ENCODE results near the gene NAXE.

DNA sequence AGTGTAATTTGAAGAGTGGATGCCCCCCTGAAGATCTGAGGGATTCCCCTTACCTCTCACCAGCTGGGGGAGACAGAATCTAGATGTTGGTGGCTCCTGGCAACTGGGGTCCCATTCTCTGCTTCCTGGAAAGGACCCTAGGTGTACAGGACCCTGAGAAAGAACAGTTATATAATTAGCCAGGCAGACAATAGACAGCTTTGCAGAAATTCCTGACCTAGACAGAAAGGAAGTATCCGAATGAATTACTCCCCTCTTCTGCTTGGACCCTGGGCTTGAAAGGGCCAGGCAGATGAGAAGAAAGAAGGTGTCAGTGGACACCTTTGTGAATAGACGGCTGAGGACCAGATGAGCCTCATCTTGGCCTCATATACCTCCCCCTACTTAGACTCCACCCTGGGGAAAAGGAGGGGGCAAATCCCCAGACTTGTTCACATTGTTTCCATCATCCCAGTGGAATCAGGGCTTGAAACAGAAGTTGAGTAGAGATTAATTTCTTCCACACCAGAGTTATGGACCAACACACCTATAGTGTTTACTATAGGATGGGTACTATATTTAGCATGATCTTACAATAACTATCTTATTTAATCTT is 17.4 kb upstream of the NAXE start:
- TF ChIP-seq FOXM1 (IDR thresholded peaks at IDR 0.05; ENCODE audit: borderline replicate concordance, low read depth) (no peak), RAD21 (IDR thresholded peaks at IDR 0.05; ENCODE audit: low read depth) (no peak), TAF1 (IDR thresholded peaks at IDR 0.05; ENCODE audit: low read depth) (no peak), YY1 (IDR thresholded peaks at IDR 0.05; ENCODE audit: low read depth) (no peak), TCF12 (IDR thresholded peaks at IDR 0.05; ENCODE audit: low read depth) (no peak), EP300 (IDR thresholded peaks at IDR 0.05; ENCODE audit: borderline replicate concordance) (no peak), TEAD4 (IDR thresholded peaks at IDR 0.05) (no peak), ZBTB7A (IDR thresholded peaks at IDR 0.05; ENCODE audit: low read depth) (no peak), CREB1 (IDR thresholded peaks at IDR 0.05; ENCODE audit: low read depth) (no peak), CEBPB (IDR thresholded peaks at IDR 0.05) (no peak), EGR1 (IDR thresholded peaks at IDR 0.05) (no peak)
- TF ChIP-seq, protein P1, sequence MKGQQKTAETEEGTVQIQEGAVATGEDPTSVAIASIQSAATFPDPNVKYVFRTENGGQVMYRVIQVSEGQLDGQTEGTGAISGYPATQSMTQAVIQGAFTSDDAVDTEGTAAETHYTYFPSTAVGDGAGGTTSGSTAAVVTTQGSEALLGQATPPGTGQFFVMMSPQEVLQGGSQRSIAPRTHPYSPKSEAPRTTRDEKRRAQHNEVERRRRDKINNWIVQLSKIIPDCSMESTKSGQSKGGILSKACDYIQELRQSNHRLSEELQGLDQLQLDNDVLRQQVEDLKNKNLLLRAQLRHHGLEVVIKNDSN (IDR thresholded peaks at IDR 0.05) = no peak
- TF ChIP-seq, protein P2, sequence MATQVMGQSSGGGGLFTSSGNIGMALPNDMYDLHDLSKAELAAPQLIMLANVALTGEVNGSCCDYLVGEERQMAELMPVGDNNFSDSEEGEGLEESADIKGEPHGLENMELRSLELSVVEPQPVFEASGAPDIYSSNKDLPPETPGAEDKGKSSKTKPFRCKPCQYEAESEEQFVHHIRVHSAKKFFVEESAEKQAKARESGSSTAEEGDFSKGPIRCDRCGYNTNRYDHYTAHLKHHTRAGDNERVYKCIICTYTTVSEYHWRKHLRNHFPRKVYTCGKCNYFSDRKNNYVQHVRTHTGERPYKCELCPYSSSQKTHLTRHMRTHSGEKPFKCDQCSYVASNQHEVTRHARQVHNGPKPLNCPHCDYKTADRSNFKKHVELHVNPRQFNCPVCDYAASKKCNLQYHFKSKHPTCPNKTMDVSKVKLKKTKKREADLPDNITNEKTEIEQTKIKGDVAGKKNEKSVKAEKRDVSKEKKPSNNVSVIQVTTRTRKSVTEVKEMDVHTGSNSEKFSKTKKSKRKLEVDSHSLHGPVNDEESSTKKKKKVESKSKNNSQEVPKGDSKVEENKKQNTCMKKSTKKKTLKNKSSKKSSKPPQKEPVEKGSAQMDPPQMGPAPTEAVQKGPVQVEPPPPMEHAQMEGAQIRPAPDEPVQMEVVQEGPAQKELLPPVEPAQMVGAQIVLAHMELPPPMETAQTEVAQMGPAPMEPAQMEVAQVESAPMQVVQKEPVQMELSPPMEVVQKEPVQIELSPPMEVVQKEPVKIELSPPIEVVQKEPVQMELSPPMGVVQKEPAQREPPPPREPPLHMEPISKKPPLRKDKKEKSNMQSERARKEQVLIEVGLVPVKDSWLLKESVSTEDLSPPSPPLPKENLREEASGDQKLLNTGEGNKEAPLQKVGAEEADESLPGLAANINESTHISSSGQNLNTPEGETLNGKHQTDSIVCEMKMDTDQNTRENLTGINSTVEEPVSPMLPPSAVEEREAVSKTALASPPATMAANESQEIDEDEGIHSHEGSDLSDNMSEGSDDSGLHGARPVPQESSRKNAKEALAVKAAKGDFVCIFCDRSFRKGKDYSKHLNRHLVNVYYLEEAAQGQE (IDR thresholded peaks at IDR 0.05; ENCODE audit: low read depth) = no peak
- TF ChIP-seq, protein P3, sequence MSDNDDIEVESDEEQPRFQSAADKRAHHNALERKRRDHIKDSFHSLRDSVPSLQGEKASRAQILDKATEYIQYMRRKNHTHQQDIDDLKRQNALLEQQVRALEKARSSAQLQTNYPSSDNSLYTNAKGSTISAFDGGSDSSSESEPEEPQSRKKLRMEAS (IDR thresholded peaks at IDR 0.05) = no peak
